Neural cell (in vitro differentiated cells): ENCODE results near the gene SNTG2.

Experiments
- EP300 ChIP-seq: fragments of 450-650 bp; conservative IDR thresholded peaks from 2 replicates; pipeline ENCODE4 v1.6.1; 2014; ENCODE audit warnings: antibody characterized with exemption, mild to moderate bottlenecking, moderate library complexity; ENCODE audit not compliant: poor library complexity, severe bottlenecking
- EZH2 ChIP-seq: fragments of 200-600, 300-800 bp; shearing (Covaris generic), sonication (generic); IDR thresholded peaks from 2 replicates; pipeline ENCODE4 v1.6.1; 2014; ENCODE audit warnings: antibody characterized with exemption, low read length, borderline replicate concordance, mild to moderate bottlenecking; ENCODE audit not compliant: insufficient read depth, poor library complexity, severe bottlenecking
- MXI1 ChIP-seq: fragments of 450-650 bp; conservative IDR thresholded peaks from 2 replicates; pipeline ENCODE4 v1.6.1; 2014; ENCODE audit warnings: antibody characterized with exemption, mild to moderate bottlenecking; ENCODE audit not compliant: poor library complexity, severe bottlenecking
- POLR2AphosphoS5 ChIP-seq: IDR thresholded peaks from 2 replicates; pipeline ENCODE4 v1.6.1; 2012
- RAD21 ChIP-seq: fragments of 450-650 bp; conservative IDR thresholded peaks from 2 replicates; pipeline ENCODE4 v1.6.1; 2014; ENCODE audit warnings: antibody characterized with exemption, mild to moderate bottlenecking, moderate library complexity
- SMC3 ChIP-seq: fragments of 450-650 bp; conservative IDR thresholded peaks from 2 replicates; pipeline ENCODE4 v1.6.1; 2014; ENCODE audit warnings: antibody characterized with exemption, mild to moderate bottlenecking, moderate library complexity; ENCODE audit not compliant: poor library complexity
- TAF1 ChIP-seq: IDR thresholded peaks from 2 replicates; pipeline ENCODE4 v1.6.1; 2012; ENCODE audit warnings: low read depth
- TF ChIP-seq, protein P1 (sequence below): fragments of 450-650 bp; IDR thresholded peaks from 2 replicates; pipeline ENCODE4 v1.5.1; 2014; ENCODE audit warnings: antibody characterized with exemption, mild to moderate bottlenecking, moderate library complexity; ENCODE audit not compliant: poor library complexity, severe bottlenecking
- TF ChIP-seq, protein P2 (sequence below): IDR thresholded peaks from 2 replicates; pipeline ENCODE4 v1.6.1; 2012; ENCODE audit warnings: borderline replicate concordance

GRCh38 chr2:980176-980575 lies 29.5 kb downstream of the SNTG2 start:
- TF ChIP-seq, protein P1, sequence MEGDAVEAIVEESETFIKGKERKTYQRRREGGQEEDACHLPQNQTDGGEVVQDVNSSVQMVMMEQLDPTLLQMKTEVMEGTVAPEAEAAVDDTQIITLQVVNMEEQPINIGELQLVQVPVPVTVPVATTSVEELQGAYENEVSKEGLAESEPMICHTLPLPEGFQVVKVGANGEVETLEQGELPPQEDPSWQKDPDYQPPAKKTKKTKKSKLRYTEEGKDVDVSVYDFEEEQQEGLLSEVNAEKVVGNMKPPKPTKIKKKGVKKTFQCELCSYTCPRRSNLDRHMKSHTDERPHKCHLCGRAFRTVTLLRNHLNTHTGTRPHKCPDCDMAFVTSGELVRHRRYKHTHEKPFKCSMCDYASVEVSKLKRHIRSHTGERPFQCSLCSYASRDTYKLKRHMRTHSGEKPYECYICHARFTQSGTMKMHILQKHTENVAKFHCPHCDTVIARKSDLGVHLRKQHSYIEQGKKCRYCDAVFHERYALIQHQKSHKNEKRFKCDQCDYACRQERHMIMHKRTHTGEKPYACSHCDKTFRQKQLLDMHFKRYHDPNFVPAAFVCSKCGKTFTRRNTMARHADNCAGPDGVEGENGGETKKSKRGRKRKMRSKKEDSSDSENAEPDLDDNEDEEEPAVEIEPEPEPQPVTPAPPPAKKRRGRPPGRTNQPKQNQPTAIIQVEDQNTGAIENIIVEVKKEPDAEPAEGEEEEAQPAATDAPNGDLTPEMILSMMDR: no peak
- TF ChIP-seq EP300 (no peak), SMC3 (no peak), EZH2 (no peak), POLR2AphosphoS5 (no peak), MXI1 (no peak), TAF1 (no peak), RAD21 (no peak)
- TF ChIP-seq, protein P2, sequence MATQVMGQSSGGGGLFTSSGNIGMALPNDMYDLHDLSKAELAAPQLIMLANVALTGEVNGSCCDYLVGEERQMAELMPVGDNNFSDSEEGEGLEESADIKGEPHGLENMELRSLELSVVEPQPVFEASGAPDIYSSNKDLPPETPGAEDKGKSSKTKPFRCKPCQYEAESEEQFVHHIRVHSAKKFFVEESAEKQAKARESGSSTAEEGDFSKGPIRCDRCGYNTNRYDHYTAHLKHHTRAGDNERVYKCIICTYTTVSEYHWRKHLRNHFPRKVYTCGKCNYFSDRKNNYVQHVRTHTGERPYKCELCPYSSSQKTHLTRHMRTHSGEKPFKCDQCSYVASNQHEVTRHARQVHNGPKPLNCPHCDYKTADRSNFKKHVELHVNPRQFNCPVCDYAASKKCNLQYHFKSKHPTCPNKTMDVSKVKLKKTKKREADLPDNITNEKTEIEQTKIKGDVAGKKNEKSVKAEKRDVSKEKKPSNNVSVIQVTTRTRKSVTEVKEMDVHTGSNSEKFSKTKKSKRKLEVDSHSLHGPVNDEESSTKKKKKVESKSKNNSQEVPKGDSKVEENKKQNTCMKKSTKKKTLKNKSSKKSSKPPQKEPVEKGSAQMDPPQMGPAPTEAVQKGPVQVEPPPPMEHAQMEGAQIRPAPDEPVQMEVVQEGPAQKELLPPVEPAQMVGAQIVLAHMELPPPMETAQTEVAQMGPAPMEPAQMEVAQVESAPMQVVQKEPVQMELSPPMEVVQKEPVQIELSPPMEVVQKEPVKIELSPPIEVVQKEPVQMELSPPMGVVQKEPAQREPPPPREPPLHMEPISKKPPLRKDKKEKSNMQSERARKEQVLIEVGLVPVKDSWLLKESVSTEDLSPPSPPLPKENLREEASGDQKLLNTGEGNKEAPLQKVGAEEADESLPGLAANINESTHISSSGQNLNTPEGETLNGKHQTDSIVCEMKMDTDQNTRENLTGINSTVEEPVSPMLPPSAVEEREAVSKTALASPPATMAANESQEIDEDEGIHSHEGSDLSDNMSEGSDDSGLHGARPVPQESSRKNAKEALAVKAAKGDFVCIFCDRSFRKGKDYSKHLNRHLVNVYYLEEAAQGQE: no peak
